ENCODE measurements around the gene MMP27.
"Not testable (repeated sequence)": the region's sequence is repeated elsewhere in the genome, so short reads cannot be mapped to it uniquely, and the experiment has no call there.

MMP27 gene, protein sequence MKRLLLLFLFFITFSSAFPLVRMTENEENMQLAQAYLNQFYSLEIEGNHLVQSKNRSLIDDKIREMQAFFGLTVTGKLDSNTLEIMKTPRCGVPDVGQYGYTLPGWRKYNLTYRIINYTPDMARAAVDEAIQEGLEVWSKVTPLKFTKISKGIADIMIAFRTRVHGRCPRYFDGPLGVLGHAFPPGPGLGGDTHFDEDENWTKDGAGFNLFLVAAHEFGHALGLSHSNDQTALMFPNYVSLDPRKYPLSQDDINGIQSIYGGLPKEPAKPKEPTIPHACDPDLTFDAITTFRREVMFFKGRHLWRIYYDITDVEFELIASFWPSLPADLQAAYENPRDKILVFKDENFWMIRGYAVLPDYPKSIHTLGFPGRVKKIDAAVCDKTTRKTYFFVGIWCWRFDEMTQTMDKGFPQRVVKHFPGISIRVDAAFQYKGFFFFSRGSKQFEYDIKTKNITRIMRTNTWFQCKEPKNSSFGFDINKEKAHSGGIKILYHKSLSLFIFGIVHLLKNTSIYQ

DNA sequence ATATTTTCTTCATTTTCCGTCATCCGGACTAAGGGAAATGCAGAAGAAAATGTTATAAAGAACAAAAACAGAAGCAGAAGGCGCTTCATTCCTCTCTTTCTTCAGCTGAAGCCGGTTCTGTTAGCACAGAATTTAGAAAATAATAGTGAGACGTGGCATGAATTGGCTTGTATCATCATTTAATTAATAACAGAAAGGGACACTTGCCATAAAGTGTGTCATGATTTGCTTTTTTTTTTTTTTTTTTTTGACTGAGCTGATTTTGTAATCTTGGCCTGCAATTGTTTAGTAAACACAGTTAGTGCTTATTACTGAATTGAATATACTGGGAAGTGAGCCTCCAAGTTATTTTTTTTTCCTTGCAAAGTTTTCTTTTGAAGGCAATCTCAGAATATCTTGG lies at the start of gene MMP27:
TSS of gene MMP27 (minus strand) at position 144 of the 400 bp plus-strand sequence. CDS start at position 89, 55 bp downstream.
- Histone ChIP-seq H3K4me1 (ENCODE audit: insufficient read depth, low read length) (0 out of 2 replicates have a peak, but pooled peaks cover 6% of the 10 kb centered on the region), H3K9me3 (ENCODE audit: control insufficient read depth, insufficient read depth, low read length) (no peaks in the 10 kb centered on the region), H3K9ac (ENCODE audit: low read depth, low read length) (no peak within 1 kb of the TSS), H3K36me3 (ENCODE audit: insufficient read depth, low read length) (no peaks in the 10 kb centered on the region)

DNA sequence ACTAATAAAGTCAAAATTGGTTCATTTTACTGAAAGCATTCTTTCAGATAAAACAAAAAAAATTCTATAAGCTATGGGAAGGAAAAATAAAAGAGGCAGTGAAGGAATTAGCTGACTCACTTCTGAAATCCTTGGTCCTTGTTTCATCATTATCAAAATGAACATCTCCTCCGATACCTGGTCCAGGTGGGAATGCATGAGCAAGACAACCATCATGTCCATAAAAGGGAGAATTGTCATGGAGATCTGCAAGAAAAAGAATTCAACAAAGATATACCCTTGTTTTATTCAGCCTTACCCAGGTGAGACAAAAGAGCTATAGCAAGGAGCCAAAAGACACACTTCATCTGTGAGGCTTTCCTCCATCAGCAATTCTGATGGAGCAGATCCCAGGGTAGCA lies 47.7 kb upstream of the MMP27 start:
- Histone ChIP-seq H3K9ac (ENCODE audit: low read depth, low read length) (no peak overlapping the region), H3K4me1 (ENCODE audit: insufficient read depth, low read length) (peaks cover 7% of the 10 kb centered on the region), H3K9me3 (ENCODE audit: control insufficient read depth, insufficient read depth, low read length) (no peaks in the 10 kb centered on the region), H3K36me3 (ENCODE audit: insufficient read depth, low read length) (peaks cover 5% of the 10 kb centered on the region; the same call in 1 of the 2 replicates)

DNA sequence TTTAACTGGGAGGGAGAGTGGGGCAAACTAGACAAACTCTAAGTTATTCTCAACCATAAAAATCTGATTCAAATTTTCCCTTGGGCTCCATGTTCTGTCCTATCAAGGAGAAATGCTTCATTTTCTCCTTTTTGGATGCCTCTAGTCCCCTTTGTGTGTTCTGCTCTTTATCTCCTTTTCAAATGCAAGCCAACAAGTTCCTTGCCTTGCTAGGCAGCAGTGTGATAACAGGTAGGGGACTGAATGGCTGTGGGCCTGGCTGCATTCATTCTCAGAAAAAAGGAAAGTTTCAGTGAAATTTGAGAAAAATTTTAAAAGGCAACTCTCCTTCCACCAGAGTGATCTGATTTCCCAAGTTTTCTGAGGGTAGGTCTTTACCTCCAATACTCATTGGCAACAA lies 46.1 kb upstream of the MMP27 start:
- no peak overlapping the region for H3K9ac ChIP-seq (ENCODE audit: low read depth, low read length)
- peaks cover 7% of the 10 kb centered on the region for H3K4me1 ChIP-seq (ENCODE audit: insufficient read depth, low read length)
- H3K36me3 ChIP-seq (ENCODE audit: insufficient read depth, low read length) = peaks cover 5% of the 10 kb centered on the region; the same call in 1 of the 2 replicates
- no peaks in the 10 kb centered on the region for H3K9me3 ChIP-seq (ENCODE audit: control insufficient read depth, insufficient read depth, low read length)

DNA sequence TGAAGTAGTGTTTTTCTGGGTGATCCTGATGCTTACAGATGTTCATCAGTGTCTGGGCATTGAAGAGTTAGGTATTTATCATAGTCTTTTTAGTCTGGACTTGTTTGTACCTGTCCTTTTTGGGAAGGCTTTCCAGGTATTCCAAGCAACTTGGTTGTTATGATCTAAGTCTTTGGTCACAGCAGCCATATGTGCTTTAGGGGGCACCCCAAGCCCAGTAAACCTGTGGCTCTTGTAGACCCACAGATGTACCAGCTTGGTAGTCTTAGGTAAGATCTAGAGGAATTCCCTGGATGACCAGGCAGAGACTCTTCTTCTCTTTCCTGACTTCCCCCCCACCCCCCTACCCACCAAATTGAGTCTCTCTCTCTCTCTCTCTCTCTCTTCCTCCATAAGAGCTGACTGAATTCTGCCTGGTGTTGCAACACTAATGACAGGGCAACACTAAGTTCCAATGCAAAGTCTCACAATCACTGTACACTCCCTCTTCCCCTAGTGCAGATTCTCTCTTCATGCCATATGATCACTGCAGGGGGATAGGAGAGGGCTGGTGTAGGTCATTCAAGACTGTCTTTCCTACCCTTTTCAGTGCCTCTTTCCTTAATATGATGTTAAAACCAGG lies 43.6 kb upstream of the MMP27 start:
- Histone ChIP-seq H3K36me3 (ENCODE audit: insufficient read depth, low read length) (peaks cover 5% of the 10 kb centered on the region; the same call in 1 of the 2 replicates), H3K9me3 (ENCODE audit: control insufficient read depth, insufficient read depth, low read length) (no peaks in the 10 kb centered on the region), H3K9ac (ENCODE audit: low read depth, low read length) (no peak overlapping the region), H3K4me1 (ENCODE audit: insufficient read depth, low read length) (peaks cover 7% of the 10 kb centered on the region)

DNA sequence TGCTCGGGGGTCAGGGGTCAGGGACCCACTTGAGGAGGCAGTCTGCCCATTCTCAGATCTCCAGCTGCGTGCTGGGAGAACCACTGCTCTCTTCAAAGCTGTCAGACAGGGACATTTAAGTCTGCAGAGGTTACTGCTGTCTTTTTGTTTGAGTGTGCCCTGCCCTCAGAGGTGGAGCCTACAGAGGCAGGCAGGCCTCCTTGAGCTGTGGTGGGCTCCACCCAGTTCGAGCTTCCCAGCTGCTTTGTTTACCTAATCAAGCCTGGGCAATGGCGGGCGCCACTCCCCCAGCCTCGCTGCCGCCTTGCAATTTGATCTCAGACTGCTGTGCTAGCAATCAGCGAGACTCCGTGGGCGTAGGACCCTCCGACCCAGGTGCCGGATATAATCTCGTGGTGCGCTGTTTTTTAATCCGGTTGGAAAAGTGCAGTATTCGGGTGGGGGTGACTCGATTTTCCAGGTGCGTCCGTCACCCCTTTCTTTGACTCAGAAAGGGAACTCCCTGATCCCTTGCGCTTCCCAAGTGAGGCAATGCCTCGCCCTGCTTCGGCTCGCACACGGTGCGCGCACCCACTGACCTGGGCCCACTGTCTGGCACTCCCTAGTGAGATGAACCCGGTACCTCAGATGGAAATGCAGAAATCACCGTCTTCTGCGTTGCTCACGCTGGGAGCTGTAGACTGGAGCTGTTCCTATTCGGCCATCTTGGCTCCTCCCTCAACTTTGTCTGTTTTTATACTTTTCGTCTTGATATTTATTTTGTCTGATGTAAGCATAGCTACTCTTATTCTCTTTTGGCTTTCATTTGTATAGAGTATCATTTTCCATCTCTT lies 41.4 kb upstream of the MMP27 start:
- H3K36me3 ChIP-seq (ENCODE audit: insufficient read depth, low read length); H3K4me1 ChIP-seq (ENCODE audit: insufficient read depth, low read length); H3K9me3 ChIP-seq (ENCODE audit: control insufficient read depth, insufficient read depth, low read length): not testable (repeated sequence)
- peak overlapping the region; percentile 53 for H3K9ac ChIP-seq (ENCODE audit: low read depth, low read length)

DNA sequence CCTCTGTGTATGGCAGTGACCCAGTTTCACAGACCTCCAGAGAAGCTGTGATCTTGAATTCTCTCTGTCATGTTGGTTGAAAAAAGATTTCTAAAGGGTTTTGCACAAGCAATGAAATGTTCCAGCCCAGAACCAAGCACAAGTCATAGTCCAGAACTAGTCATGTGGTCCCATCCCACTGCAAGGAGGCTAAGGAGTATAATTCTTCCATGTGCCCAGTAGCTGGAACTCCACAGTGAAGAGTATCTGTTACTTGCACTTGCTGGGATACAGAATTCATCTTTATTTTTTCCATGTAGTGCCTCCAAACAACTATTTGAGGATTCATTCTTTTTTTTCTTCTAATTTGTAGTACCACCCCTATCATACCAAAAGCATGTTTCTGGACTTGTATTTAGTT lies 29.1 kb upstream of the MMP27 start:
- H3K9me3 ChIP-seq (ENCODE audit: control insufficient read depth, insufficient read depth, low read length) = no peaks in the 10 kb centered on the region; the same call in 1 of the 2 replicates
- no peak overlapping the region for H3K9ac ChIP-seq (ENCODE audit: low read depth, low read length)
- H3K36me3 ChIP-seq (ENCODE audit: insufficient read depth, low read length) = no peaks in the 10 kb centered on the region
- H3K4me1 ChIP-seq (ENCODE audit: insufficient read depth, low read length) = no peaks in the 10 kb centered on the region

DNA sequence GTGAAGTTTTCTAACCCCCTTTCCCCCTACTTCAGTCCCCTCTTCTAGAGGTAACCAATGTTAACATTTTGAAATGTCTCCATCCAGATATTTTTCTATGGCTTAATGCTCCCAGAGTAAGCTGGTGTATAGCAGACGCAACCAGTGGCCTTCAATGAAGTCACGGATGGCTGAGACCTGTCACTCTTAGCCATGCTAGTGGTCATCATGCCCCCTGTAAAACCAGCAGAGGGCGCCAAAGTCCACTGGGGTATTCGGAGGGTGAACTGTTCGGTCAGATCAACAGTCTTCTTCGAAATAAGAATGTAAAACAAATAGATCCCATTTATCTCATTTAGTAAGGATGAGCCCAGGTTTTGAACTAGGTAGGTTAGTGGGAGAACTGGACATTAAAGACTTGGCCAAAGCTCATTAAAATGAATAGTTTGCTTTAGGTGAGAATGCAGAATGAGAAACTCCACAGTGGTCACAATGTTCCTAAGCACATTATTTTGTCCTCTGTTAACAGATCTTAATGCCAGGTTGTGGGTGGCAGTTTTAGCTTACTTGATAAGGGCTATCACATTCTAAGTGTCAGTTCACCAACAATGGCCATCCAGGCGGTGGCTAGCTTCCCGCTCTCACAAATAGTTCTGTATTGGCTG lies 27.8 kb upstream of the MMP27 start:
- H3K36me3 ChIP-seq (ENCODE audit: insufficient read depth, low read length) = no peaks in the 10 kb centered on the region
- no peaks in the 10 kb centered on the region for H3K9me3 ChIP-seq (ENCODE audit: control insufficient read depth, insufficient read depth, low read length)
- H3K9ac ChIP-seq (ENCODE audit: low read depth, low read length) = no peak overlapping the region
- H3K4me1 ChIP-seq (ENCODE audit: insufficient read depth, low read length) = no peaks in the 10 kb centered on the region

DNA sequence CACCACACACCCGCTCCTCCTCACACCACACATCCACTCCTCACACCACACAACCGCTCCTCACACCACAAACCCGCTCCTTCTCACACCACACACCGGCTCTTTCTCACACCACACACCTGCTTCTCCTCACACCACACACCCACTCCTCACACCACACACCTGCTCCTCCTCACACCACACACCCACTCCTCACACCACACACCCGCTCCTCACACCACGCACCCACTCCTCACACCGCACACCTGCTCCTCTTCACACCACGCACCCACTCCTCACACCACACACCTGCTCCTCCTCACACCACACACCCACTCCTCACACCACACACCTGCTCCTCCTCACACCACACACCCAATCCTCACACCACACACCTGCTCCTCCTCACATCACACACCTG lies 25.4 kb upstream of the MMP27 start:
- not testable (repeated sequence) for H3K9me3 ChIP-seq (ENCODE audit: control insufficient read depth, insufficient read depth, low read length); H3K36me3 ChIP-seq (ENCODE audit: insufficient read depth, low read length); H3K9ac ChIP-seq (ENCODE audit: low read depth, low read length); H3K4me1 ChIP-seq (ENCODE audit: insufficient read depth, low read length)

DNA sequence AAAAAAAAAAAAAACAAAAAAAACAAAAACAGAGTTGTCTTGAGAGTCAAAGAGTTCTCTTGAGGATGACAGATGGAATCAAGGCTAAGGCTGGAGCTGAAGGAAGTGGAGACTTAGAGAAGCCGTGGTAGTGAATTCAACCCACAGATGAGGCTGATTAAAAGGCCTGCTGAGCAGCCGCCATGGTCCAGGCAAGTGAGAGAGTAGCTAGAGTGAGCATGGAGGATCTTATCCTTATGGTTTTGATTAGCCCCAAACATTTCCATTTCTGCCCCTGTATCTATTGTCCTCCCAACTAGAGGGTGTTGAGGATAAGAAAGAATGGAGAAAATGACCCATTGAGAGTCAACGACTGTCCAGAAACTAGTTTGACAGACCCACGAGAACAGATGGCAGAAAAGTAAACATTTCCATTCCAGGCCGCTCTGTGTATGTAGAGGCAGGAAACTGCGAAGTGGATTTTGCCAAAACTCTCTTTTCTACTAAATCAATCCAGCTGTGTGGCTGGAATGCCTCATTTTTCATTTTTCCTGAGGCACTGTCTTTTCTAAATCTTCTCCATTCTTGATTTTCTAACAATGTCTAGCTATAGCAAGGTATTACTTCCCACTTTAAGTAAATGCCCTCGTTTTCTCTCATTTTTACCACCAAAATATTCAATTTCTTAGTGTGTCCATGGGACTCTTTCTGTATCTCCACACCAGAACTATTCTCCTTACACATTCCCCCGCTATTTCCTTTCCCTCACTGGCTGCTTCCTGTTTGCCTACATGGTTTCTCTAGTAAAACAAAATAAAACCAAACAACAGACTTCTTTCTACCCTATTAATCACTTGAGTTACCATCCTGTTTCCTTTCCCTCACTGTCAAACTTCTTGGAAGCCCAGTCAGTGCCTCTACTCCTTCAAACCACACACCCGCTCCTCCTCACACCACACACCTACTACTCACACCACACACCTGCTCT lies 24.6 kb upstream of the MMP27 start:
- Histone ChIP-seq H3K4me1 (ENCODE audit: insufficient read depth, low read length) (no peaks in the 10 kb centered on the region), H3K36me3 (ENCODE audit: insufficient read depth, low read length) (no peaks in the 10 kb centered on the region), H3K9ac (ENCODE audit: low read depth, low read length) (no peak overlapping the region), H3K9me3 (ENCODE audit: control insufficient read depth, insufficient read depth, low read length) (no peaks in the 10 kb centered on the region)

DNA sequence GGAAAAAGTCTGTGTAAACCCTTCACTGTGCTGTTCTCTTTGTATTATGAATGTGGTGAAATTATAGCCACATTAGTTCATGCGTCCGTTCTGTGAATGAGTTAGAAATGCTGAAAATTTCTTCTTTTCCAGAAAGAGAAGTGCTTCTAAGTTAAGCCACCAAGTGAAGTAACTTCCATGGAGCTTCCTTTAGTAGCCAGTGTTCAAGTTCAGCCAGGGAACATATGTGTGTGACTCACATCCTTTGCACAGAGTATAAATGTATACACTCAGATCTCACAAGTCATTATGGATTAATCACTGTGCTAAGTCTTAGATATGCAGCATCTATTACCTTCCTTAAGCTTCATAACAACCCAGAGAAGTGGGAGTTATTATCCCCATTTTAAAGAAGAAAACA lies 22.3 kb upstream of the MMP27 start:
- H3K9me3 ChIP-seq (ENCODE audit: control insufficient read depth, insufficient read depth, low read length) = no peaks in the 10 kb centered on the region
- H3K36me3 ChIP-seq (ENCODE audit: insufficient read depth, low read length) = no peaks in the 10 kb centered on the region
- H3K4me1 ChIP-seq (ENCODE audit: insufficient read depth, low read length) = no peaks in the 10 kb centered on the region
- no peak overlapping the region for H3K9ac ChIP-seq (ENCODE audit: low read depth, low read length)

DNA sequence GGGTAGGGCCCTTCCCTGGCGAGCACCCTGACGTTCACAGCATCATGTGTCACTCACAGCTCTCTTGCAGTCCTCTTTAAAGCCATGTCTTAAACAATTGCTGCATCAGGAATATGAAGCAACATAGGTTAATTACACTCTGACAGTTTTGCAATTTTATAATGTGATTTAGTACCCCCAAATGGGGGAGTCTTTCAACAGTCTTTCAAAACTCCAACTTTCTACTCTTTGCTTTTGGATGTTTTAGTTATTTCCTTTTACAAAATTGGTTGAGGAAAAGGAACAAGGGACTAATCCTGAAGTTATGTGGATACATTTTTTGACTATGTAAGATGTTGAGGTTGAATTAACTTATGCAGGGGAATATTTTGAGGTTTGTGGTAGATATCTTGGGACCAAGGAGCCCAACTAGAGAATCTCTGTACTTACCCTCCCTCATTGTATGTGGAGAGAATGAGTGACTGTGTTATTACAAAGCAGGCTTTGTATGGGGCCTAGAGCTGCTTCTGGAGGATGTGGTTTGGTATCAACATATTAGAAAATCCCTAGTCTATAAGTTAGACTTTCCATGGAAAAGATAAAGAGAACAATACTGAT lies 19.4 kb upstream of the MMP27 start, which contains the start of gene MMP8:
TSS of gene MMP8 (minus strand) at position 51 of the 597 bp plus-strand sequence. CDS start 99 bp downstream, outside the sequence.
- Histone ChIP-seq H3K9me3 (ENCODE audit: control insufficient read depth, insufficient read depth, low read length) (no peaks in the 10 kb centered on the region), H3K4me1 (ENCODE audit: insufficient read depth, low read length) (no peaks in the 10 kb centered on the region), H3K36me3 (ENCODE audit: insufficient read depth, low read length) (no peaks in the 10 kb centered on the region), H3K9ac (ENCODE audit: low read depth, low read length) (no peak within 1 kb of the TSS)

DNA sequence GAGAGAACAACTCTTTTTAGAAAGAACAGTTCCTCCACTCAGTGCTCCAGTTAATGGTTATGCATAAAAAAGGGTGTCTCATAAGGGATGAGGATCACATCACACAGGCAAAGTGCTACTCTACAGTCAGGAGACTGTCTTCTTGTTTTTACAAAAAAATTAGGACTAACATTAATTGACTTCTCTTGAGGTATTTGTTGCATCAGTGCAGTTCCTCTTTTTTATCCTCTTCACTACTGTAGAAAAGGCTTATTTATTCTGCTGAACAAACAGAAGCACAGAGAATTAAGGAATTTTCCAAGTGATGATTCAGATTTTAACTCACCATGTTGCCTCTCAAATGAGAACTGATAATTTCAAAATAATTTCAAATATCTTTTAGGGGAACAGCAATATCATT lies 17.3 kb upstream of the MMP27 start:
- Histone ChIP-seq H3K36me3 (ENCODE audit: insufficient read depth, low read length) (no peaks in the 10 kb centered on the region), H3K4me1 (ENCODE audit: insufficient read depth, low read length) (no peaks in the 10 kb centered on the region), H3K9me3 (ENCODE audit: control insufficient read depth, insufficient read depth, low read length) (no peaks in the 10 kb centered on the region), H3K9ac (ENCODE audit: low read depth, low read length) (no peak overlapping the region)

All from ES-I3 (cell line).